ENCODE measurements around the gene EVI5L.

Gene EVI5L

GRCh38 chr19:7863971-7864689 lies 34.1 kb downstream of the EVI5L start:
- H3K9ac ChIP-seq = no peak overlapping the region
- peaks cover 0 to 64% (median 29%) of the 10 kb centered on the region in 11 experiments; a peak in 17 of 22 replicates for H4K20me1 ChIP-seq
- peaks cover 40 to 71% (median 62%) of the 10 kb centered on the region in 10 experiments for H3K4me1 ChIP-seq
- H3K27me3 ChIP-seq = peaks cover 39 to 60% (median 45%) of the 10 kb centered on the region in 11 experiments
- no peaks in the 10 kb centered on the region for H3K9me3 ChIP-seq (replicated peaks in 1 of 11)
- peak overlapping the region in 9 of 11 experiments; percentile 2 to 62 (median 22); a peak in 13 of 22 replicates for H3K4me2 ChIP-seq
- H3K27ac ChIP-seq = no peak overlapping the region
- no peak overlapping the region for H3K4me3 ChIP-seq
- TF ChIP-seq Cebpa-rat (IDR thresholded peaks at IDR 0.05) = no peak
- no peaks in the 10 kb centered on the region for H3K36me3 ChIP-seq

GRCh38 chr19:7864690-7865074 lies 34.7 kb downstream of the EVI5L start:
- Histone ChIP-seq H3K27me3 (peaks cover 39 to 60% (median 45%) of the 10 kb centered on the region in 11 experiments), H3K4me1 (peaks cover 44 to 73% (median 65%) of the 10 kb centered on the region in 10 experiments), H4K20me1 (peaks cover 0 to 59% (median 33%) of the 10 kb centered on the region in 11 experiments; a peak in 17 of 22 replicates), H3K9me3 (replicated peaks in 1 of 11) (no peaks in the 10 kb centered on the region), H3K4me2 (peak overlapping the region; percentile 2 to 62 (median 34); a peak in 17 of 22 replicates), H3K4me3 (no peak overlapping the region), H3K9ac (peak overlapping the region in 1 of 11 experiments; percentile 9; a peak in 1 of 22 replicates), H3K36me3 (no peaks in the 10 kb centered on the region), H3K27ac (no peak overlapping the region)
- TF ChIP-seq Cebpa-rat (IDR thresholded peaks at IDR 0.05) = no peak

GRCh38 chr19:7865262-7865911 lies 35.4 kb downstream of the EVI5L start:
- Histone ChIP-seq H4K20me1 (peaks cover 0 to 55% (median 36%) of the 10 kb centered on the region in 11 experiments; a peak in 17 of 22 replicates), H3K27ac (no peak overlapping the region), H3K36me3 (no peaks in the 10 kb centered on the region), H3K4me2 (peak overlapping the region; percentile 2 to 62 (median 34); a peak in 18 of 22 replicates), H3K27me3 (peaks cover 39 to 59% (median 45%) of the 10 kb centered on the region in 11 experiments), H3K9ac (no peak overlapping the region), H3K4me3 (no peak overlapping the region), H3K9me3 (replicated peaks in 1 of 11) (no peaks in the 10 kb centered on the region), H3K4me1 (peaks cover 47 to 75% (median 68%) of the 10 kb centered on the region in 10 experiments)
- TF ChIP-seq Cebpa-rat (IDR thresholded peaks at IDR 0.05) = no peak

GRCh38 chr19:7866399-7867091 lies 36.5 kb downstream of the EVI5L start:
- Histone ChIP-seq H3K27ac (no peak overlapping the region), H3K9me3 (replicated peaks in 1 of 11) (no peaks in the 10 kb centered on the region), H3K9ac (no peak overlapping the region), H3K4me3 (no peak overlapping the region), H4K20me1 (peaks cover 0 to 55% (median 37%) of the 10 kb centered on the region in 11 experiments; a peak in 18 of 22 replicates), H3K27me3 (peaks cover 33 to 47% (median 36%) of the 10 kb centered on the region in 11 experiments), H3K4me1 (peaks cover 51 to 73% (median 68%) of the 10 kb centered on the region in 10 experiments), H3K4me2 (no peak overlapping the region), H3K36me3 (no peaks in the 10 kb centered on the region)
- no peak for TF ChIP-seq Cebpa-rat (IDR thresholded peaks at IDR 0.05)

DNA sequence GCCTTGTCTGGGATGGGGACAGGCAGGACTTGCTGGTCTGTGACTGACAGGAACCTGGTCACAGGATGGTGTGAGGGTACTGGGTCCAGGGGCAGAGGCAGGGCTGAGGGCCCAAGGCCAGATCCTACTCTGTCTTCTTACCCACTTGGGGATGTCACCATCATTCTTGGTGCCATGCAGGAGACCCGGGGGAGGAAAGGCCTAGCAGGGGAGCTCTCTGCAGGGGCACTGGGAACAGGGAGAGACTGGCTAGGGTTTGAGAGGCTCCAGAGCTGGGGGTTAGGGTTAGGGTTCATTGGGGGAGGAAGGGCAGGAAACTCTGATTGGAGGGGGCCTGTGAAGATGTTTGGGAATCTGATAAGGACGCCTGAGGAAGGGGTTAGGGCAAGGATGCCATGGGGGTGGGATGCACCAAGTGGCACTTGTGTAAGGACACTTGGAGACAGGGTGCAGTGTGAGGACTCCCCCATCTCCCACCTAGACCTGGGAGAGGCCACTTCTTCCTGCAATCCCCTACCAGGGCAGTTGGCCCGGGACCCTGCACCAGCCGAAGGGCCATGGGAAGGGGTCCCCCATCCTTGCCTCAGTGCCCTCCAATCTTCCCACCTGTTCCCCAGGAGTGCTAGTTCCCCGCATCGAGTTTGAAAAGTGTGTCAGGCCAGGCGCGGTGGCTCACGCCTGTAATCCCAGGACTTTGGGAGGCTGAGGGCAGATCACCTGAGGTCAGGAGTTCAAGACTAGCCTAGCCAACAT lies 37.2 kb downstream of the EVI5L start:
- peak overlapping the region in 7 of 11 experiments; percentile 90 to 98 (median 94); a peak in 12 of 22 replicates for H3K4me2 ChIP-seq

DNA sequence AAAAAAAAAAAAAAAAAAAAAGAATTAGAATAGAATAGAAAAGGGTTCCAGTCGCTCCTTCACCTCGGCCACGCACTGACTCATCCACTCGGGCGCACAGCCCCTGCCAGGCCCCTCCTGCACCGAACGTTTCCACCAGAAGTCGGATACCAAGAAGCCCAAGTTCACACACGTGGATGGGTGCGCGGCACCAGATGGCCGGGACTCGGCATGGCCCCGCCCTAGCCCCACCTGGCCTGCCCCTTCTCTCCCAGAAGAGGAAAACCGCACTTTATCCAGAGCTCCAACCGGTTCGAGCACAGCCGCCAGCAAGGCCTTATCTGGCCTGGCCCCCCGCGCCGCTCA lies 38.3 kb downstream of the EVI5L start:
- H3K27ac ChIP-seq = peak overlapping the region in 1 of 11 experiments; percentile 14; a peak in 1 of 22 replicates

More for the DNA sequence above, 37.2 kb downstream of the EVI5L start:
- TF ChIP-seq Cebpa-rat (IDR thresholded peaks at IDR 0.05) = no peak
- Histone ChIP-seq H3K9ac (no peak overlapping the region), H3K27me3 (peaks cover 26 to 40% (median 29%) of the 10 kb centered on the region in 11 experiments), H3K27ac (no peak overlapping the region), H4K20me1 (peaks cover 0 to 51% (median 30%) of the 10 kb centered on the region in 11 experiments; a peak in 18 of 22 replicates), H3K9me3 (replicated peaks in 1 of 11) (no peaks in the 10 kb centered on the region), H3K4me3 (no peak overlapping the region), H3K4me1 (peaks cover 49 to 72% (median 66%) of the 10 kb centered on the region in 10 experiments), H3K36me3 (no peaks in the 10 kb centered on the region)

GRCh38 chr19:7868671-7869452 lies 38.8 kb downstream of the EVI5L start:
- peaks cover 0 to 50% (median 21%) of the 10 kb centered on the region in 11 experiments; a peak in 16 of 22 replicates for H4K20me1 ChIP-seq
- peaks cover 15 to 39% (median 21%) of the 10 kb centered on the region in 11 experiments for H3K27me3 ChIP-seq
- H3K9ac ChIP-seq = peak overlapping the region; percentile 22 to 68 (median 44); a peak in 16 of 22 replicates
- H3K27ac ChIP-seq = peak overlapping the region in 8 of 11 experiments; percentile 8 to 39 (median 33); a peak in 8 of 22 replicates
- peaks cover 59 to 78% (median 74%) of the 10 kb centered on the region in 10 experiments for H3K4me1 ChIP-seq
- no peaks in the 10 kb centered on the region for H3K9me3 ChIP-seq (replicated peaks in 1 of 11)
- no peak for TF ChIP-seq Cebpa-rat (IDR thresholded peaks at IDR 0.05)
- peak overlapping the region; percentile 49 to 67 (median 57) for H3K4me3 ChIP-seq
- no peaks in the 10 kb centered on the region for H3K36me3 ChIP-seq
- H3K4me2 ChIP-seq = peak overlapping the region; percentile 90 to 100 (median 96)

More for the DNA sequence above, 38.3 kb downstream of the EVI5L start:
- Histone ChIP-seq H3K4me2 (peak overlapping the region; percentile 90 to 100 (median 96)), H3K4me3 (peak overlapping the region; percentile 49 to 67 (median 57); a peak in 19 of 20 replicates), H3K9me3 (replicated peaks in 1 of 11) (no peaks in the 10 kb centered on the region), H4K20me1 (peaks cover 0 to 56% (median 26%) of the 10 kb centered on the region in 11 experiments; a peak in 18 of 22 replicates), H3K36me3 (no peaks in the 10 kb centered on the region), H3K9ac (peak overlapping the region in 4 of 11 experiments; percentile 35 to 68 (median 48); a peak in 5 of 22 replicates), H3K4me1 (peaks cover 59 to 78% (median 74%) of the 10 kb centered on the region in 10 experiments), H3K27me3 (peaks cover 21 to 39% (median 27%) of the 10 kb centered on the region in 11 experiments)
- no peak for TF ChIP-seq Cebpa-rat (IDR thresholded peaks at IDR 0.05)

Measured in BLaER1 treated with 17β-estradiol and CSF1 and Interleukin-3, amounts not matched to agents 10 nM and 100 nM (cell line).